ENCODE results near the gene OR56B1.

DNA sequence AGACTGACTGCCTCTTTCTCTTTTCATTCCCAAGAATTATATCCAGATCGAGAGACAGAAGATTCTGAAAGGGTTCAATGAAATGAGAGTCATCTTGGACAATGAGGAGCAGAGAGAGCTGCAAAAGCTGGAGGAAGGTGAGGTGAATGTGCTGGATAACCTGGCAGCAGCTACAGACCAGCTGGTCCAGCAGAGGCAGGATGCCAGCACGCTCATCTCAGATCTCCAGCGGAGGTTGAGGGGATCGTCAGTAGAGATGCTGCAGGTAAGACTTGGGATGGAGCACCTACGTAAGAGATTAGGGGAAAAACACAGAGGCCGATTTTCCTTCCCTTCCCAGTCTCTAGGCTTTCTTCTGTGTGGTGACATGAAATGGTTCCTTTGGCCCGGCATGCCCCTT, 38.0 kb upstream of the OR56B1 start:
- TF ChIP-seq EZH2 (IDR thresholded peaks at IDR 0.05; ENCODE audit: borderline replicate concordance, insufficient read depth, low read length, poor library complexity, severe bottlenecking), result no peak
- TF ChIP-seq, protein P1, sequence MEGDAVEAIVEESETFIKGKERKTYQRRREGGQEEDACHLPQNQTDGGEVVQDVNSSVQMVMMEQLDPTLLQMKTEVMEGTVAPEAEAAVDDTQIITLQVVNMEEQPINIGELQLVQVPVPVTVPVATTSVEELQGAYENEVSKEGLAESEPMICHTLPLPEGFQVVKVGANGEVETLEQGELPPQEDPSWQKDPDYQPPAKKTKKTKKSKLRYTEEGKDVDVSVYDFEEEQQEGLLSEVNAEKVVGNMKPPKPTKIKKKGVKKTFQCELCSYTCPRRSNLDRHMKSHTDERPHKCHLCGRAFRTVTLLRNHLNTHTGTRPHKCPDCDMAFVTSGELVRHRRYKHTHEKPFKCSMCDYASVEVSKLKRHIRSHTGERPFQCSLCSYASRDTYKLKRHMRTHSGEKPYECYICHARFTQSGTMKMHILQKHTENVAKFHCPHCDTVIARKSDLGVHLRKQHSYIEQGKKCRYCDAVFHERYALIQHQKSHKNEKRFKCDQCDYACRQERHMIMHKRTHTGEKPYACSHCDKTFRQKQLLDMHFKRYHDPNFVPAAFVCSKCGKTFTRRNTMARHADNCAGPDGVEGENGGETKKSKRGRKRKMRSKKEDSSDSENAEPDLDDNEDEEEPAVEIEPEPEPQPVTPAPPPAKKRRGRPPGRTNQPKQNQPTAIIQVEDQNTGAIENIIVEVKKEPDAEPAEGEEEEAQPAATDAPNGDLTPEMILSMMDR (IDR thresholded peaks at IDR 0.05; ENCODE audit: poor library complexity, severe bottlenecking), result no peak
